WTC11 (cell line): ENCODE results near the gene CCDC107. TPM values are rescaled to one million over a fixed set of nuclear protein-coding genes. Genes with fewer than 3 reads are reported as not detected.

ENCODE experiments used
- ATAC-seq: fragments of 200-7000 bp; cut with Tn5 transposase; 2 replicates; pipeline ENCODE4 v1.10.0; 2021; ENCODE audit warnings: mild to moderate bottlenecking, moderate library complexity
- CTCF ChIA-PET: fragments of 300-600 bp; sonication (Branson Sonifier 250); formaldehyde crosslinking; loops from one replicate; lab custom pipeline; 2021; ENCODE audit warnings: antibody characterized with exemption; lab: Charles Lee
- POLR2A ChIA-PET: fragments of 350-600 bp; sonication (Branson Sonifier 250); formaldehyde crosslinking; loops from one replicate; lab custom pipeline; 2021; ENCODE audit warnings: antibody characterized with exemption; lab: Charles Lee
- DNase-seq: peaks from one replicate; pipeline ENCODE4 v3.0.0; 2021; ENCODE audit warnings: low spot score
- H3K27ac Mint-ChIP-seq: 2 replicates; pipeline ENCODE4 v1.8.0; 2021; ENCODE audit warnings: mixed read lengths
- H3K27me3 Mint-ChIP-seq: 2 replicates; pipeline ENCODE4 v1.8.0; 2021; ENCODE audit warnings: low read depth, mild to moderate bottlenecking, moderate library complexity, mixed read lengths
- H3K36me3 Mint-ChIP-seq: 2 replicates; pipeline ENCODE4 v1.8.0; 2021; ENCODE audit warnings: mixed read lengths
- H3K4me1 Mint-ChIP-seq: 2 replicates; pipeline ENCODE4 v1.8.0; 2022; ENCODE audit warnings: mixed read lengths
- H3K4me3 Mint-ChIP-seq: 2 replicates; pipeline ENCODE4 v1.8.0; 2021; ENCODE audit warnings: mild to moderate bottlenecking, moderate library complexity, mixed read lengths
- H3K9me3 Mint-ChIP-seq: 2 replicates; pipeline ENCODE4 v1.8.0; 2021; ENCODE audit warnings: mixed read lengths
- E2F5 ChIP-seq: sonication (generic); formaldehyde crosslinking; IDR thresholded peaks from 2 replicates; pipeline ENCODE4 v1.8.1; 2022; ENCODE audit warnings: mild to moderate bottlenecking, moderate library complexity, missing genetic modification reagents
- FOXJ3 ChIP-seq: sonication (generic); formaldehyde crosslinking; IDR thresholded peaks from 2 replicates; pipeline ENCODE4 v1.9.0; 2021; ENCODE audit warnings: missing genetic modification reagents, mild to moderate bottlenecking, borderline replicate concordance
- JAZF1 ChIP-seq: fragments of 250-450 bp; sonication (Bioruptor Pico); IDR thresholded peaks from 2 replicates; pipeline ENCODE4 v1.9.0; 2021; ENCODE audit warnings: moderate library complexity, mild to moderate bottlenecking, inconsistent platforms
- JUN ChIP-seq: sonication (generic); formaldehyde crosslinking; IDR thresholded peaks from 2 replicates; pipeline ENCODE4 v1.8.0; 2023; ENCODE audit warnings: mild to moderate bottlenecking, missing genetic modification reagents
- MLX ChIP-seq: sonication (generic); formaldehyde crosslinking; IDR thresholded peaks from 2 replicates; pipeline ENCODE4 v1.8.1; 2023; ENCODE audit warnings: mild to moderate bottlenecking, missing genetic modification reagents, moderate library complexity
- MYBL2 ChIP-seq: sonication (generic); formaldehyde crosslinking; IDR thresholded peaks from 2 replicates; pipeline ENCODE4 v1.8.1; 2023; ENCODE audit warnings: mild to moderate bottlenecking, moderate library complexity, missing genetic modification reagents
- NR2C2 ChIP-seq: sonication (generic); formaldehyde crosslinking; IDR thresholded peaks from 2 replicates; pipeline ENCODE4 v1.8.0; 2022; ENCODE audit warnings: mild to moderate bottlenecking, missing genetic modification reagents
- ZNF423 ChIP-seq: fragments of 250-450 bp; sonication (Bioruptor Pico); IDR thresholded peaks from 2 replicates; pipeline ENCODE4 v2.1.2; 2022; ENCODE audit warnings: mild to moderate bottlenecking, moderate library complexity
- ZNF671 ChIP-seq: fragments of 250-450 bp; sonication (Bioruptor Pico); IDR thresholded peaks from 2 replicates; pipeline ENCODE4 v1.8.0; 2021; ENCODE audit warnings: mild to moderate bottlenecking
- total RNA-seq: library from RNA; stranded (reverse); gene quantifications from 3 replicates; pipeline ENCODE4 v1.2.3, GENCODE V29; 2021
- TF ChIP-seq, protein P1 (sequence below): sonication (generic); formaldehyde crosslinking; conservative IDR thresholded peaks from 2 replicates; pipeline ENCODE4 v1.8.1; 2023; ENCODE audit warnings: mild to moderate bottlenecking, low read depth, missing genetic modification reagents, moderate library complexity
- TF ChIP-seq, protein P2 (sequence below): sonication (generic); formaldehyde crosslinking; IDR thresholded peaks from 2 replicates; pipeline ENCODE4 v1.8.1; 2023; ENCODE audit warnings: mild to moderate bottlenecking, missing genetic modification reagents, borderline replicate concordance
- TF ChIP-seq, protein P3 (sequence below): sonication (generic); formaldehyde crosslinking; IDR thresholded peaks from 2 replicates; pipeline ENCODE4 v1.8.1; 2023; ENCODE audit warnings: mild to moderate bottlenecking, moderate library complexity, missing genetic modification reagents
- TF ChIP-seq, protein P4 (sequence below): sonication (generic); formaldehyde crosslinking; IDR thresholded peaks from 2 replicates; pipeline ENCODE4 v1.8.0; 2022; ENCODE audit warnings: mild to moderate bottlenecking, missing genetic modification reagents
- TF ChIP-seq, protein P5 (sequence below): fragments of 200-600 bp; IDR thresholded peaks from 2 replicates; pipeline ENCODE4 v1.8.0; 2022; ENCODE audit warnings: antibody characterized with exemption
- TF ChIP-seq, protein P6 (sequence below): fragments of 250-450 bp; sonication (Bioruptor Pico); IDR thresholded peaks from 2 replicates; pipeline ENCODE4 v1.9.0; 2021; ENCODE audit warnings: moderate library complexity, mild to moderate bottlenecking, inconsistent platforms, borderline replicate concordance
- TF ChIP-seq, protein P7 (sequence below): fragments of 250-450 bp; sonication (Bioruptor Pico); IDR thresholded peaks from 2 replicates; pipeline ENCODE4 v1.9.0; 2021; ENCODE audit warnings: mild to moderate bottlenecking, borderline replicate concordance

CCDC107 gene
- total RNA-seq, 1 experiment from 2014 or later, result 10.8 TPM

GRCh38 chr9:35653611-35654010, 4.5 kb upstream of the CCDC107 start:
- Mint-ChIP-seq H3K9me3 (no peaks in the 10 kb centered on the region), H3K4me3 (no peak overlapping the region), H3K27ac (no peak overlapping the region), H3K36me3 (no peaks in the 10 kb centered on the region), H3K4me1 (peaks cover 38% of the 10 kb centered on the region), H3K27me3 (peaks cover 23% of the 10 kb centered on the region)
- DNase-seq (peak; percentile 0), ATAC-seq (no peak)
- TF ChIP-seq ZNF671 (no peak), JUN (no peak), JAZF1 (no peak), NR2C2 (CRISPR knock-in tag) (no peak), MLX (CRISPR knock-in tag) (no peak), ZNF423 (CRISPR knock-in tag) (no peak)
- TF ChIP-seq, protein P1, sequence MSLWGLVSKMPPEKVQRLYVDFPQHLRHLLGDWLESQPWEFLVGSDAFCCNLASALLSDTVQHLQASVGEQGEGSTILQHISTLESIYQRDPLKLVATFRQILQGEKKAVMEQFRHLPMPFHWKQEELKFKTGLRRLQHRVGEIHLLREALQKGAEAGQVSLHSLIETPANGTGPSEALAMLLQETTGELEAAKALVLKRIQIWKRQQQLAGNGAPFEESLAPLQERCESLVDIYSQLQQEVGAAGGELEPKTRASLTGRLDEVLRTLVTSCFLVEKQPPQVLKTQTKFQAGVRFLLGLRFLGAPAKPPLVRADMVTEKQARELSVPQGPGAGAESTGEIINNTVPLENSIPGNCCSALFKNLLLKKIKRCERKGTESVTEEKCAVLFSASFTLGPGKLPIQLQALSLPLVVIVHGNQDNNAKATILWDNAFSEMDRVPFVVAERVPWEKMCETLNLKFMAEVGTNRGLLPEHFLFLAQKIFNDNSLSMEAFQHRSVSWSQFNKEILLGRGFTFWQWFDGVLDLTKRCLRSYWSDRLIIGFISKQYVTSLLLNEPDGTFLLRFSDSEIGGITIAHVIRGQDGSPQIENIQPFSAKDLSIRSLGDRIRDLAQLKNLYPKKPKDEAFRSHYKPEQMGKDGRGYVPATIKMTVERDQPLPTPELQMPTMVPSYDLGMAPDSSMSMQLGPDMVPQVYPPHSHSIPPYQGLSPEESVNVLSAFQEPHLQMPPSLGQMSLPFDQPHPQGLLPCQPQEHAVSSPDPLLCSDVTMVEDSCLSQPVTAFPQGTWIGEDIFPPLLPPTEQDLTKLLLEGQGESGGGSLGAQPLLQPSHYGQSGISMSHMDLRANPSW (CRISPR knock-in tag), result no peak
- TF ChIP-seq, protein P2, sequence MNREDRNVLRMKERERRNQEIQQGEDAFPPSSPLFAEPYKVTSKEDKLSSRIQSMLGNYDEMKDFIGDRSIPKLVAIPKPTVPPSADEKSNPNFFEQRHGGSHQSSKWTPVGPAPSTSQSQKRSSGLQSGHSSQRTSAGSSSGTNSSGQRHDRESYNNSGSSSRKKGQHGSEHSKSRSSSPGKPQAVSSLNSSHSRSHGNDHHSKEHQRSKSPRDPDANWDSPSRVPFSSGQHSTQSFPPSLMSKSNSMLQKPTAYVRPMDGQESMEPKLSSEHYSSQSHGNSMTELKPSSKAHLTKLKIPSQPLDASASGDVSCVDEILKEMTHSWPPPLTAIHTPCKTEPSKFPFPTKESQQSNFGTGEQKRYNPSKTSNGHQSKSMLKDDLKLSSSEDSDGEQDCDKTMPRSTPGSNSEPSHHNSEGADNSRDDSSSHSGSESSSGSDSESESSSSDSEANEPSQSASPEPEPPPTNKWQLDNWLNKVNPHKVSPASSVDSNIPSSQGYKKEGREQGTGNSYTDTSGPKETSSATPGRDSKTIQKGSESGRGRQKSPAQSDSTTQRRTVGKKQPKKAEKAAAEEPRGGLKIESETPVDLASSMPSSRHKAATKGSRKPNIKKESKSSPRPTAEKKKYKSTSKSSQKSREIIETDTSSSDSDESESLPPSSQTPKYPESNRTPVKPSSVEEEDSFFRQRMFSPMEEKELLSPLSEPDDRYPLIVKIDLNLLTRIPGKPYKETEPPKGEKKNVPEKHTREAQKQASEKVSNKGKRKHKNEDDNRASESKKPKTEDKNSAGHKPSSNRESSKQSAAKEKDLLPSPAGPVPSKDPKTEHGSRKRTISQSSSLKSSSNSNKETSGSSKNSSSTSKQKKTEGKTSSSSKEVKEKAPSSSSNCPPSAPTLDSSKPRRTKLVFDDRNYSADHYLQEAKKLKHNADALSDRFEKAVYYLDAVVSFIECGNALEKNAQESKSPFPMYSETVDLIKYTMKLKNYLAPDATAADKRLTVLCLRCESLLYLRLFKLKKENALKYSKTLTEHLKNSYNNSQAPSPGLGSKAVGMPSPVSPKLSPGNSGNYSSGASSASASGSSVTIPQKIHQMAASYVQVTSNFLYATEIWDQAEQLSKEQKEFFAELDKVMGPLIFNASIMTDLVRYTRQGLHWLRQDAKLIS (CRISPR knock-in tag), result no peak
- TF ChIP-seq, protein P3, sequence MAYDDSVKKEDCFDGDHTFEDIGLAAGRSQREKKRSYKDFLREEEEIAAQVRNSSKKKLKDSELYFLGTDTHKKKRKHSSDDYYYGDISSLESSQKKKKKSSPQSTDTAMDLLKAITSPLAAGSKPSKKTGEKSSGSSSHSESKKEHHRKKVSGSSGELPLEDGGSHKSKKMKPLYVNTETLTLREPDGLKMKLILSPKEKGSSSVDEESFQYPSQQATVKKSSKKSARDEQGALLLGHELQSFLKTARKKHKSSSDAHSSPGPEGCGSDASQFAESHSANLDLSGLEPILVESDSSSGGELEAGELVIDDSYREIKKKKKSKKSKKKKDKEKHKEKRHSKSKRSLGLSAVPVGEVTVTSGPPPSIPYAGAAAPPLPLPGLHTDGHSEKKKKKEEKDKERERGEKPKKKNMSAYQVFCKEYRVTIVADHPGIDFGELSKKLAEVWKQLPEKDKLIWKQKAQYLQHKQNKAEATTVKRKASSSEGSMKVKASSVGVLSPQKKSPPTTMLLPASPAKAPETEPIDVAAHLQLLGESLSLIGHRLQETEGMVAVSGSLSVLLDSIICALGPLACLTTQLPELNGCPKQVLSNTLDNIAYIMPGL (CRISPR knock-in tag), result no peak
- TF ChIP-seq, protein P4, sequence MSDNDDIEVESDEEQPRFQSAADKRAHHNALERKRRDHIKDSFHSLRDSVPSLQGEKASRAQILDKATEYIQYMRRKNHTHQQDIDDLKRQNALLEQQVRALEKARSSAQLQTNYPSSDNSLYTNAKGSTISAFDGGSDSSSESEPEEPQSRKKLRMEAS (CRISPR knock-in tag), result no peak
- TF ChIP-seq, protein P5, sequence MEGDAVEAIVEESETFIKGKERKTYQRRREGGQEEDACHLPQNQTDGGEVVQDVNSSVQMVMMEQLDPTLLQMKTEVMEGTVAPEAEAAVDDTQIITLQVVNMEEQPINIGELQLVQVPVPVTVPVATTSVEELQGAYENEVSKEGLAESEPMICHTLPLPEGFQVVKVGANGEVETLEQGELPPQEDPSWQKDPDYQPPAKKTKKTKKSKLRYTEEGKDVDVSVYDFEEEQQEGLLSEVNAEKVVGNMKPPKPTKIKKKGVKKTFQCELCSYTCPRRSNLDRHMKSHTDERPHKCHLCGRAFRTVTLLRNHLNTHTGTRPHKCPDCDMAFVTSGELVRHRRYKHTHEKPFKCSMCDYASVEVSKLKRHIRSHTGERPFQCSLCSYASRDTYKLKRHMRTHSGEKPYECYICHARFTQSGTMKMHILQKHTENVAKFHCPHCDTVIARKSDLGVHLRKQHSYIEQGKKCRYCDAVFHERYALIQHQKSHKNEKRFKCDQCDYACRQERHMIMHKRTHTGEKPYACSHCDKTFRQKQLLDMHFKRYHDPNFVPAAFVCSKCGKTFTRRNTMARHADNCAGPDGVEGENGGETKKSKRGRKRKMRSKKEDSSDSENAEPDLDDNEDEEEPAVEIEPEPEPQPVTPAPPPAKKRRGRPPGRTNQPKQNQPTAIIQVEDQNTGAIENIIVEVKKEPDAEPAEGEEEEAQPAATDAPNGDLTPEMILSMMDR, result no peak
- TF ChIP-seq, protein P6, sequence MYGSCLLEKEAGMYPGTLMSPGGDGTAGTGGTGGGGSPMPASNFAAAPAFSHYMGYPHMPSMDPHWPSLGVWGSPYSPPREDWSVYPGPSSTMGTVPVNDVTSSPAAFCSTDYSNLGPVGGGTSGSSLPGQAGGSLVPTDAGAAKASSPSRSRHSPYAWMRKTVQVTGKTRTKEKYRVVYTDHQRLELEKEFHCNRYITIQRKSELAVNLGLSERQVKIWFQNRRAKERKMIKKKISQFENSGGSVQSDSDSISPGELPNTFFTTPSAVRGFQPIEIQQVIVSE, result no peak
- POLR2A ChIA-PET, result no interaction called here
- CTCF ChIA-PET, result interaction anchor here (0.6 to 1.1 kb wide), 4 partner anchors 11 to 574 kb away, joined by 3 to 6 read pairs (median 4); partner anchors contain the start of genes ARHGEF39 and FANCG

- no peak for ATAC-seq
- H3K9me3 Mint-ChIP-seq, result no peaks in the 10 kb centered on the region
- ChIA-PET CTCF (interaction anchor here (0.6 to 10.2 kb wide), 9 partner anchors 9 to 102 kb away, joined by 3 to 127 read pairs (median 6); partner anchors contain the start of genes ARHGEF39, CREB3, TLN1 and TPM2), POLR2A (interaction anchor here (6.8 kb wide), 1 partner anchor 34 kb away, joined by 38 read pairs; the partner anchor contains the start of gene TPM2)
- H3K27ac Mint-ChIP-seq, result no peak overlapping the region
- TF ChIP-seq, protein P7, sequence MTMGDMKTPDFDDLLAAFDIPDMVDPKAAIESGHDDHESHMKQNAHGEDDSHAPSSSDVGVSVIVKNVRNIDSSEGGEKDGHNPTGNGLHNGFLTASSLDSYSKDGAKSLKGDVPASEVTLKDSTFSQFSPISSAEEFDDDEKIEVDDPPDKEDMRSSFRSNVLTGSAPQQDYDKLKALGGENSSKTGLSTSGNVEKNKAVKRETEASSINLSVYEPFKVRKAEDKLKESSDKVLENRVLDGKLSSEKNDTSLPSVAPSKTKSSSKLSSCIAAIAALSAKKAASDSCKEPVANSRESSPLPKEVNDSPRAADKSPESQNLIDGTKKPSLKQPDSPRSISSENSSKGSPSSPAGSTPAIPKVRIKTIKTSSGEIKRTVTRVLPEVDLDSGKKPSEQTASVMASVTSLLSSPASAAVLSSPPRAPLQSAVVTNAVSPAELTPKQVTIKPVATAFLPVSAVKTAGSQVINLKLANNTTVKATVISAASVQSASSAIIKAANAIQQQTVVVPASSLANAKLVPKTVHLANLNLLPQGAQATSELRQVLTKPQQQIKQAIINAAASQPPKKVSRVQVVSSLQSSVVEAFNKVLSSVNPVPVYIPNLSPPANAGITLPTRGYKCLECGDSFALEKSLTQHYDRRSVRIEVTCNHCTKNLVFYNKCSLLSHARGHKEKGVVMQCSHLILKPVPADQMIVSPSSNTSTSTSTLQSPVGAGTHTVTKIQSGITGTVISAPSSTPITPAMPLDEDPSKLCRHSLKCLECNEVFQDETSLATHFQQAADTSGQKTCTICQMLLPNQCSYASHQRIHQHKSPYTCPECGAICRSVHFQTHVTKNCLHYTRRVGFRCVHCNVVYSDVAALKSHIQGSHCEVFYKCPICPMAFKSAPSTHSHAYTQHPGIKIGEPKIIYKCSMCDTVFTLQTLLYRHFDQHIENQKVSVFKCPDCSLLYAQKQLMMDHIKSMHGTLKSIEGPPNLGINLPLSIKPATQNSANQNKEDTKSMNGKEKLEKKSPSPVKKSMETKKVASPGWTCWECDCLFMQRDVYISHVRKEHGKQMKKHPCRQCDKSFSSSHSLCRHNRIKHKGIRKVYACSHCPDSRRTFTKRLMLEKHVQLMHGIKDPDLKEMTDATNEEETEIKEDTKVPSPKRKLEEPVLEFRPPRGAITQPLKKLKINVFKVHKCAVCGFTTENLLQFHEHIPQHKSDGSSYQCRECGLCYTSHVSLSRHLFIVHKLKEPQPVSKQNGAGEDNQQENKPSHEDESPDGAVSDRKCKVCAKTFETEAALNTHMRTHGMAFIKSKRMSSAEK (CRISPR knock-in tag), result no peak
- no peak for TF ChIP-seq FOXJ3 (CRISPR knock-in tag)
- TF ChIP-seq, protein P4 (CRISPR knock-in tag), result no peak
- no peak for TF ChIP-seq E2F5 (CRISPR knock-in tag)
- TF ChIP-seq MYBL2, result no peak
- peaks cover 24% of the 10 kb centered on the region for H3K4me1 Mint-ChIP-seq
- H3K27me3 Mint-ChIP-seq, result peaks cover 23% of the 10 kb centered on the region
- H3K4me3 Mint-ChIP-seq, result peak overlapping the region; percentile 73
- no peak for DNase-seq
- peaks cover 21% of the 10 kb centered on the region for H3K36me3 Mint-ChIP-seq
These were observed 1.7 kb upstream of the CCDC107 start for GRCh38 chr9:35656348-35656747.
